Liver (tissue), 3 donors: ENCODE data around the gene MEIS1.

ENCODE experiments used
- CTCF ChIP-seq: fragments of 150-350 bp; IDR thresholded peaks from 2 replicates; pipeline ENCODE4 v1.5.1; 2017; ENCODE audit warnings: improper control_type of control experiment, low read depth, low read length; ENCODE audit not compliant: missing input control
- GABPA ChIP-seq, 2 donors: IDR thresholded peaks in 1 of 2; conservative IDR thresholded peaks in 1 of 2; 2 replicates each; pipeline ENCODE4 v1.6.1; 2016; ENCODE audit warnings: antibody characterized with exemption in 2 of 2, mild to moderate bottlenecking in 1 of 2, moderate library complexity in 1 of 2
- MAX ChIP-seq: IDR thresholded peaks from 2 replicates; pipeline ENCODE4 v1.6.1; 2016; ENCODE audit warnings: antibody characterized with exemption
- RAD21 ChIP-seq, 2 donors: IDR thresholded peaks; 2 replicates each; pipeline ENCODE4 v1.6.1; 2016; ENCODE audit warnings: antibody characterized with exemption in 2 of 2, mild to moderate bottlenecking in 2 of 2
- REST ChIP-seq: IDR thresholded peaks from 2 replicates; pipeline ENCODE4 v1.6.1; 2016; ENCODE audit warnings: antibody characterized with exemption, mild to moderate bottlenecking
- TAF1 ChIP-seq: conservative IDR thresholded peaks from 2 replicates; pipeline ENCODE4 v1.6.1; 2016; ENCODE audit warnings: antibody characterized with exemption, mild to moderate bottlenecking
- donor health status: healthy.
- donor health status: healthy.

- TF ChIP-seq CTCF: no peak
- TF ChIP-seq MAX: no peak
- TF ChIP-seq RAD21 (IDR thresholded peaks at IDR 0.05): no peak
- TF ChIP-seq GABPA (IDR thresholded peaks at IDR 0.05 in 1 of 2, conservative IDR thresholded peaks at IDR 0.05 in 1 of 2): no peak
- TF ChIP-seq TAF1: no peak
- no peak for TF ChIP-seq REST
Measured at GRCh38 chr2:66581339-66582103, 146.6 kb downstream of the MEIS1 start.
